Endothelial cell of umbilical vein (primary cell): Measurements from ENCODE around the gene PTTG1. TPM values are rescaled to one million over a fixed set of nuclear protein-coding genes. Genes with fewer than 3 reads are reported as not detected.

Experiments used
- BruUV-seq: library from RNA; stranded (reverse); fragments of 400-500 nt; replicated peaks from 2 replicates; lab custom pipeline; 2021; lab: Mats Ljungman, UMichigan
- CTCF ChIA-PET: fragments of 300-600, 350-600 bp; sonication (Branson Sonifier 250); formaldehyde crosslinking; loops from one replicate; lab custom pipeline; 2021; ENCODE audit warnings: antibody characterized with exemption, inconsistent platforms; lab: Charles Lee
- POLR2A ChIA-PET: fragments of 300-600, 350-600 bp; sonication (Branson Sonifier 250); formaldehyde crosslinking; loops from one replicate; lab custom pipeline; 2021; ENCODE audit warnings: antibody characterized with exemption, inconsistent platforms; lab: Charles Lee
- DNase-seq: peaks from one replicate; pipeline ENCODE4 v3.0.0-alpha.2; 2011; ENCODE audit warnings: low read depth, low spot score
- FAIRE-seq: peaks from 2 replicates; lab custom pipeline; 2011; peaks lifted over from hg19 to GRCh38; lab: Jason Lieb, UNC
- H2AFZ ChIP-seq: 2 replicates; pipeline ENCODE4 v1.6.0; 2012; ENCODE audit warnings: low read depth, low read length, control low read depth, inconsistent platforms
- H3K27ac ChIP-seq: 2 replicates; pipeline ENCODE4 v1.5.1; 2011; ENCODE audit warnings: low read depth, mild to moderate bottlenecking, control low read depth, low read length, moderate library complexity; ENCODE audit not compliant: insufficient read depth
- H3K27me3 ChIP-seq, 2 experiments: 2 replicates each; pipeline versions ENCODE4 v1.6.0 to v1.6.1; 2011; ENCODE audit warnings: low read length in 2 of 2, mixed read lengths in 1 of 2; ENCODE audit not compliant: control insufficient read depth in 2 of 2, insufficient read depth in 2 of 2
- H3K36me3 ChIP-seq, 2 experiments: 2 replicates in 1 of 2; 3 replicates in 1 of 2; pipeline ENCODE4 v1.5.1; 2011; ENCODE audit warnings: low read length in 2 of 2, mild to moderate bottlenecking in 1 of 2, moderate library complexity in 1 of 2; ENCODE audit not compliant: control insufficient read depth in 2 of 2, insufficient read depth in 2 of 2; ENCODE audit errors: extremely low read depth in 1 of 2
- H3K4me1 ChIP-seq: 3 replicates; pipeline ENCODE4 v1.5.1; 2011; ENCODE audit warnings: mild to moderate bottlenecking, low read length; ENCODE audit not compliant: control insufficient read depth, insufficient read depth; ENCODE audit errors: extremely low read depth
- H3K4me2 ChIP-seq: 2 replicates; pipeline ENCODE4 v1.6.1; 2011; ENCODE audit warnings: low read length, control low read depth, mixed read lengths; ENCODE audit not compliant: insufficient read depth
- H3K4me3 ChIP-seq, 3 experiments: fragments of 200-600 bp in 1 of 3; sonication (generic), shearing (Covaris generic) in 1 of 3; replicated peaks in 1 of 3; 2 replicates each; pipeline ENCODE4 v1.5.1; 2011 to 2016; ENCODE audit warnings: control low read depth in 3 of 3, low read length in 3 of 3, mild to moderate bottlenecking in 2 of 3, inconsistent platforms in 1 of 3, low read depth in 1 of 3, moderate library complexity in 1 of 3; ENCODE audit not compliant: insufficient read depth in 1 of 3
- H3K79me2 ChIP-seq: 2 replicates; pipeline ENCODE4 v1.6.0; 2012; ENCODE audit warnings: low read length, inconsistent platforms; ENCODE audit not compliant: control insufficient read depth, insufficient read depth
- H3K9ac ChIP-seq: replicated peaks from 2 replicates; pipeline ENCODE3; 2011; ENCODE audit warnings: low read length, control low read depth; ENCODE audit not compliant: insufficient read depth; ENCODE audit errors: extremely low read depth
- H3K9me1 ChIP-seq: replicated peaks from 3 replicates; pipeline ENCODE4 v1.6.0; 2011; ENCODE audit warnings: mild to moderate bottlenecking, low read length; ENCODE audit not compliant: control insufficient read depth, insufficient read depth; ENCODE audit errors: extremely low read depth
- H3K9me3 ChIP-seq: replicated peaks from 2 replicates; pipeline ENCODE4 v1.5.1; 2012; ENCODE audit warnings: low read length, inconsistent platforms; ENCODE audit not compliant: control insufficient read depth, insufficient read depth
- H4K20me1 ChIP-seq: replicated peaks from 2 replicates; pipeline ENCODE3; 2011; ENCODE audit warnings: mild to moderate bottlenecking, low read length; ENCODE audit not compliant: control insufficient read depth, insufficient read depth; ENCODE audit errors: extremely low read depth
- CTCF ChIP-seq, 2 donors: IDR thresholded peaks; 1 replicate in 1 of 2; 2 replicates in 1 of 2; pipeline ENCODE4 v1.5.1; 2011; ENCODE audit warnings: low read length in 2 of 2, mild to moderate bottlenecking in 2 of 2, moderate library complexity in 2 of 2, control low read depth in 1 of 2, inconsistent platforms in 1 of 2, low read depth in 1 of 2; ENCODE audit not compliant: insufficient read depth in 1 of 2; ENCODE audit errors: extremely low read depth in 1 of 2
- EZH2 ChIP-seq: IDR thresholded peaks from 2 replicates; pipeline ENCODE4 v1.6.1; 2012; ENCODE audit warnings: borderline replicate concordance, low read depth, mild to moderate bottlenecking, moderate library complexity, low read length, inconsistent platforms; ENCODE audit not compliant: severe bottlenecking
- FOS ChIP-seq: IDR thresholded peaks from 2 replicates; pipeline ENCODE4 v1.6.1; 2011; ENCODE audit warnings: mild to moderate bottlenecking, low read length, moderate library complexity, borderline replicate concordance; ENCODE audit not compliant: insufficient read depth
- GATA2 ChIP-seq: IDR thresholded peaks from 2 replicates; pipeline ENCODE4 v1.7.0; 2011; ENCODE audit warnings: low read depth, mild to moderate bottlenecking, moderate library complexity, mixed read lengths, low read length; ENCODE audit not compliant: insufficient read length, insufficient read depth
- JUN ChIP-seq: IDR thresholded peaks from 2 replicates; pipeline ENCODE4 v1.6.1; 2011; ENCODE audit warnings: borderline replicate concordance, low read depth; ENCODE audit not compliant: insufficient read length, insufficient read depth
- MAX ChIP-seq: IDR thresholded peaks from 2 replicates; pipeline ENCODE4 v1.6.1; 2011; ENCODE audit not compliant: insufficient read depth, insufficient read length
- MYC ChIP-seq: IDR thresholded peaks from one replicate; pipeline ENCODE4 v1.6.1; 2011; ENCODE audit warnings: mild to moderate bottlenecking, low read depth, low read length
- POLR2A ChIP-seq: IDR thresholded peaks from 2 replicates; pipeline ENCODE4 v1.6.1; 2012; ENCODE audit warnings: low read depth, mild to moderate bottlenecking, control low read depth, low read length
- POLR2AphosphoS5 ChIP-seq: IDR thresholded peaks from 2 replicates; pipeline ENCODE4 v1.6.1; 2012; ENCODE audit warnings: low read depth, mild to moderate bottlenecking, control low read depth, low read length, moderate library complexity; ENCODE audit not compliant: insufficient read depth
- dilution Hi-C: fragments of 300-500 bp; cut with MboI; formaldehyde crosslinking; loops from one replicate; pipeline ENCODE4 v1.15.0; 2019; ENCODE audit warnings: low sequenced_read_pairs; ENCODE audit not compliant: extremely low pct_ligation_motif_present
- intact Hi-C: fragments of 100-400 bp; cut with micrococcal nuclease; formaldehyde crosslinking; loops from one replicate; pipeline ENCODE4 v1.10.0; 2022
- polyA plus RNA-seq, 4 experiments: library from polyadenylated mRNA; depleted of rRNA in 3 of 4; stranded (reverse) in 3 of 4; unstranded in 1 of 4; fragments of >200 nt; gene quantifications; 2 replicates each; pipeline versions ENCODE4 v1.2.1 to v1.2.3, GENCODE V29; 2011 to 2012; ENCODE audit warnings: missing spikeins in 1 of 4
- total RNA-seq: library from RNA; stranded (reverse); gene quantifications from 2 replicates; pipeline ENCODE4 v1.2.3, GENCODE V29; 2021

Gene PTTG1
- total and polyA plus RNA-seq, 2 donors (not counting 3 experiments of a cell fraction or from before 2014, with no cell fraction given), result 140 to 157 TPM

GRCh38 chr5:160439205-160439600 is 17.5 kb downstream of the PTTG1 start:
- H3K27ac ChIP-seq, result no peak overlapping the region
- H4K20me1 ChIP-seq, result no peaks in the 10 kb centered on the region
- no peaks in the 10 kb centered on the region for H3K79me2 ChIP-seq
- peak overlapping the region in 2 of 3 experiments; percentile 30 to 34 for H3K4me3 ChIP-seq
- TF ChIP-seq JUN, result no peak
- peak; percentile 86 to 90 for TF ChIP-seq CTCF (IDR thresholded peaks at IDR 0.05; ENCODE audit: extremely low read depth in 1 of 2, insufficient read depth in 1 of 2, low read depth in 1 of 2, low read length in 2 of 2)
- H3K9me3 ChIP-seq, result no peaks in the 10 kb centered on the region
- CTCF ChIA-PET, result interaction anchor here (0.6 to 4.0 kb wide), 24 partner anchors 9 to 1402 kb away, joined by 3 to 117 read pairs (median 8); partner anchors contain the start of genes PTTG1 and SLU7
- peak overlapping the region; percentile 69 for H2AFZ ChIP-seq
- dilution Hi-C loops (no loop called here), intact Hi-C loops (loop anchor here (1.0 to 5.0 kb wide), 5 partner anchors 11 to 1108 kb away; partner anchors contain the start of gene GABRB2)
- H3K9me1 ChIP-seq, result no peaks in the 10 kb centered on the region
- no TSS peak for BruUV-seq
- H3K36me3 ChIP-seq, result no peaks in the 10 kb centered on the region
- FAIRE-seq (no peak), DNase-seq (peak; percentile 91)
- peaks cover 0 to 6% of the 10 kb centered on the region in 2 experiments for H3K27me3 ChIP-seq
- POLR2A ChIA-PET, result no interaction called here
- H3K4me2 ChIP-seq, result peak overlapping the region; percentile 83
- H3K9ac ChIP-seq, result peak overlapping the region; percentile 33
- H3K4me1 ChIP-seq, result peaks cover 10% of the 10 kb centered on the region

GRCh38 chr5:160441311-160441781 is 19.7 kb downstream of the PTTG1 start:
- no peak for FAIRE-seq
- H3K4me1 ChIP-seq, result peaks cover 10% of the 10 kb centered on the region
- peaks cover 0 to 6% of the 10 kb centered on the region in 2 experiments for H3K27me3 ChIP-seq
- no peaks in the 10 kb centered on the region for H3K9me3 ChIP-seq
- dilution Hi-C loops, result no loop called here
- H3K27ac ChIP-seq, result no peak overlapping the region
- BruUV-seq, result no TSS peak
- H3K79me2 ChIP-seq, result no peaks in the 10 kb centered on the region
- CTCF ChIA-PET, result interaction anchor here (1.0 to 3.7 kb wide), 3 partner anchors 19 to 36 kb away, joined by 3 to 113 read pairs (median 46); no protein-coding TSS in a partner anchor
- intact Hi-C loops, result no loop called here
- no peak for DNase-seq
- TF ChIP-seq CTCF (IDR thresholded peaks at IDR 0.05; ENCODE audit: extremely low read depth in 1 of 2, insufficient read depth in 1 of 2, low read depth in 1 of 2, low read length in 2 of 2), result no peak
- TF ChIP-seq GATA2, result no peak
- no peak for TF ChIP-seq MYC
- no peak for TF ChIP-seq FOS
- TF ChIP-seq POLR2AphosphoS5, result no peak
- TF ChIP-seq EZH2, result no peak
- no peak for TF ChIP-seq POLR2A
- no peak for TF ChIP-seq MAX
- no peak for TF ChIP-seq JUN
- no peak overlapping the region for H3K9ac ChIP-seq
- POLR2A ChIA-PET, result no interaction called here
- H3K36me3 ChIP-seq, result no peaks in the 10 kb centered on the region
- no peak overlapping the region for H2AFZ ChIP-seq
- H4K20me1 ChIP-seq, result no peaks in the 10 kb centered on the region
- H3K4me3 ChIP-seq, result no peak overlapping the region
- no peak overlapping the region for H3K4me2 ChIP-seq
- no peaks in the 10 kb centered on the region for H3K9me1 ChIP-seq
